ENCODE results near the gene EDA.
"Not testable (repeated sequence)": the region's sequence is repeated elsewhere in the genome, so short reads cannot be mapped to it uniquely, and the experiment has no call there.

EDA gene

DNA sequence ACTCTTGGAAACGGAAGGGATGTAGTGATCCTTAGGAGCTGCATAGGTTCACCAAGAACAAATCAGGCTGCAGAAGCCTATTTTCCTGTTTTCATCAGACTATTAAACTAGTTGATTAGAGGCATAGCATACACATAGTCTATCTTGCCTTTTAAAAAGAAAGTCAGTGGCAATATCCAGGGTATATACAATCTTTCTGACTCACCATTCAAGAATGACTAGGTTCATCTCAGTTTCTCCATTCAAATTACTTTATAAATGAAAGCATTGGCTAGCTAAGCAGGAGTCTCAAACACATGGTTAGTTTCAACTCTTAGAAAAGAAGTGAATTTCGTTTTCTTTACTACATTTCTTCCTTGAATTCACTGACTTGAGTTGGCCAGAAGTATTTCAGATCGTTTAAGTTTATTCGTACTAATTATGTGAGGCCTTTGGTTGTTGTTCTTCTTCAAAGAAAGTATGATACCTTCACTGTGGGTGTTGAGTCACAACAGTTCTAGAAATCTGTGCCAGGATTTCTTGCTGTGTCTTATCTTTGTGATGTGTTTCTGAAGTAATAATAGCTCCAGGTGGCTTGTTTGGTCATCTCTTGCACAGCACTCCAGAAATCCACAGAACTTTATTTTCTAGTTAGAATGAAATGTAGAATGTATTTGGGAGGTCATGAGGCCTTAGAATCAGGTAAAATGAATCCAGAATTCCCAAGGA, 345.6 kb downstream of the EDA start:
- DNase-seq = no peak

DNA sequence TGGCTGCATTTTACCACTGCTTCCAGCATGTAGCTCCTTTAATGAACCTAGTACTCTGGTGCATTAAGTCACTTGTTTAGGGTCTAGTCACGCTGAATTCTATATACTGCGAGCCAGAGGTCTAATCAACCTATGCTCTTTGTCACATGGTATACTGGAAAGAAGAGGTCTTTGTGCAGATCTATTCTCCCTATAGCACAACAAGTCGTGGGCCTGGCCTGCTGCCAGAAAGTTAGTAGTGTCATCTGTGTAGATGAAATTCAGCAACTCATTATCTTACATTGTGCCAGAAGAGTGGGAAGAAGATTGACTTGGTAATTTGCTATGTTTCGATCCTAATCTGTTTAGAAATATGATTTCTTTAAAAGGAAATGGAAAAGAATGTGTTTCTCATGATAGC, 353.0 kb downstream of the EDA start:
- no peak for DNase-seq

DNA sequence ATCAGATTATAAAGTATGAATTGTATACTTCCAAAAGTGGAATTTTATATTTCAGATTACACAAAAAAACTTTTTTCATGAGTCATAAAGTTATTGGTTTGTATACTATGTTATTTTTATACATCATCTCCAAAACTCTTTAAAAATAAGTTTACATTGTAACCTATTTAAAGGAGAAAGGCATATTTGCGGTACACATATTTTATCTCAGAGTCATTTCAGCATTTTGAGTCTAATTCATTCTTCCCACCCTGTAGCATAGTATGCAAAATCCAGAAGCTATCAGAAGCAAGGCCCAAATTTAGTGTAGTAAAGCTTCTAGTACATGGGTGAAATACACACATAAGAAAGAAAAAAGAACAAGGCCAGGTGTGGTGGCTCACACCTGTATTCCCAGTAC, 353.5 kb downstream of the EDA start:
- no peak for DNase-seq

DNA sequence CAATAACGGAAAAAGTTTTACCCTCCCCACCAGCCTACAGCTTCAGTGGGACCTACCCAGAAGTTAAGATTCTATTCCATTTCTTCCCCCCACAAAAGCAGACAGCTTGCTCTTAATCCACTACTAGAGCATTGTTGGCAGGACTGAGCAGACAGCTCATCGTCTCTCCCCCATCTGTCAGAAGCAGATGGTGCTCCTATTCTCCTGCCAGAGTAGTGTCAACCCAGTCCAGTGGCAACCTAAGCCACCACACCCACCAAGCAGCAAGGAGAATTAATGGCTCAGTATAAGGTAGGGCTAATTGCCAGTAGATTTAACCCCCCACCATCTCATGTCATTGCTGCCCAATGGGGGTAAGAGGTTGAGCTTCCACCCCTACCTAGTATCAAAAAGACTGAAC, 371.8 kb downstream of the EDA start:
- DNase-seq = no peak

DNA sequence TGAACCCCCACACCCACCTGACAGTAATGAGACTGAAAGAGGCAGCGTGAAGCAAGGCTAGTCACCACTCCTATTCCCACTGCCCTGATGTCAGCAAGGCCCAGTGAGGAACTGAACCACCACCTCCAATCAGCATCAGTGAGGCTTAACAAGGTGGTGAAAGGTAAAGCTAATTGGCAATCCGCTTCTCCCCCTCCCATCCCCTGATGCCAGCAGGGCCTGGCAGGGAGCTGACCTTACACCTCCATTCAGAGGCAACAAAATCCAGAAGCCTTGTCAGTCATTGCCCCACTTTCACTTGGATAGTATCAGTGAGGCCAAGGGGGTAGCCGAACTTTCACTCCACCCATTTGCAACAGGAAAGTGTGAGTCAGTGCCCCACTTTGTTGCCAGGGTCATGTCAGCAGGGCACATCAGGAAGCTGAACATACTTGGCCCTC, 373.1 kb downstream of the EDA start:
- DNase-seq = no peak

DNA sequence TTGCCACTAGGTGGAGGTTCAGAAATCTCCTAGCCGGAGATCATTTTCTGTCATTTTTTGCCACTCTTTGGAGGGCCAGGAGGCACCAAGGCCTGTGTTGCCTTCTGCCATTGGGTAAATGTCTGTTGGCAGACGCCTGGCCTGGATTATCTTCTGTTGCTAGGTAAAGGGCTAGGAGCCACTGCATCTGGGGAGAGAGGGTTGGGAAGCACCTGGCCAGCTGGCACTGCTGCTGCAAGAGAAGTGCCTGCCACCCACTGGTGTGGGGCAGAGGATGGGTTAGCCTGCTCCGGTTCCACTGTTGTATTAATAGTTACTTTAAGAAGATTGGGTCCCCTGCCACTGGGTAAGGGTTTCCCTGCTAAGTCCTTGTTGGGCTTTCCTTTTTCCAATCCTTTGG, 375.8 kb downstream of the EDA start:
- DNase-seq = no peak

DNA sequence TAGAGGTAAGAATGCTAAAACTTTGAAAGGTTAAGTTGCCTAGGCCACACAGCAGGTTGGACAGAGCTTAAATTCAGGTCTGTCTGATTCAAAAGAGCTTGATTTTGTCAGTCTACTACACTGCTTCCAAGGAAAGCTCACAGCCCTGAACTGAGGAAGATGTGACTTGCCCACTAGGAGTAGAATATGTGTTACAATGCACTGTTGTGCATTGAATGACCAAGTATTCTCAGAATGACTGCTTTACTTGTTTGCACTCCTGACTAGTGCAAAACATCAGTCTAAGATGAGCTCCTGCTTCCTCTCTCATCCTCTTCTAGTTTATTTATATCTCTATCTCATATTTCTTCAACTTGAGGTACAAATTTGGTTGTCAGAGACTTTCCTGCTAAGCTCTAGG, 377.6 kb downstream of the EDA start:
- DNase-seq = no peak

DNA sequence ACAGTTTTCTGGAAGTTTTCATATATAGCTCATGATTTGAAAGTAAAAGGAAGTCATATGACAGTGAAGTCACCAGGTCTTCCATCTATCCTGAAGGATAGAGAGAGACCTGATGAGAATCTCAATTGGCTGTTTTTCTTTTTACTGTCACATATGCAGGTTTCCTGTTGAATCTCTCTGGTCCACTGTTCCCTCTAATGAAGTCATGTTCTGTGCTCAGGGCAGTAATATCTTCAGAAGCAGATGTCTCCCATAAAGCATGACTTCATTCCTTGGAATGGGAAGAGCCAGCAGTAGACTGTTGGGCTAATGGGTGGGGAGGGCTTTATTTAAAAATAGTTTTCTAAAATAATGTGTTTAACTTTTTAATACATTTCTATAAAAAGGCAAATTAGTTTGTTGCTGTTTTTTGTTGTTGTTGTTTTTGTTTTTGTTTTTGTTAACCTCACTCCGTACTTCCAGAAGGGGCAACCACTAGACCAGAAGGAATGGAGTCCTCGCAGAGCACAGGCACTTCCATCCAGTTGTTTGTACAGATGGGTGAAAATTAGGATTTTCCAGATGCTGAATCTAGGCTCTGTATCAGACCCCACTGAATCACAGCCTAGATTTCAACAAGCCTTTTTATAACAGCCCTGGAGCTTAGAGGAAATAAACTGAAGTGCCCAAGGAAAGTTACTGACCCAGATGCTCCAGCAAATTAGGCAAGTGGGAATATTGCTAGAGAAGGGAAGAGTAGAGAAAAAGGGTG, 379.6 kb downstream of the EDA start:
- DNase-seq = no peak

DNA sequence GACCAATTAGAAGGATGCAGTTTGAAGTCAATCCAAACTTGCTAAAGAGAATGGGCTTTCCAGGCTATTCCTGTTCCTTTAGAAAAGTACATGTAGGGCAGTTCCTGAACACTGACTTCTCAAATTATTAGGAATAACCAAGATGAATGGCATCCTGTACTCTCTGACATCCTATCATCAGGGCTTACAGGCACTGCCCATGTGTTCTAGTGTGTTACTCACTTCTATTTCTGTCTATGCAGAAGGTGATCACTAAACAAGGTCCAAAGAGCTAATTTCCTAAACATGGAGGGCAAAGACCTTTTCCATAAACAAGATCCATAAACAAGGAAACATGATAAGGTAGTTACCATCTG, 380.2 kb downstream of the EDA start:
- no peak for DNase-seq

DNA sequence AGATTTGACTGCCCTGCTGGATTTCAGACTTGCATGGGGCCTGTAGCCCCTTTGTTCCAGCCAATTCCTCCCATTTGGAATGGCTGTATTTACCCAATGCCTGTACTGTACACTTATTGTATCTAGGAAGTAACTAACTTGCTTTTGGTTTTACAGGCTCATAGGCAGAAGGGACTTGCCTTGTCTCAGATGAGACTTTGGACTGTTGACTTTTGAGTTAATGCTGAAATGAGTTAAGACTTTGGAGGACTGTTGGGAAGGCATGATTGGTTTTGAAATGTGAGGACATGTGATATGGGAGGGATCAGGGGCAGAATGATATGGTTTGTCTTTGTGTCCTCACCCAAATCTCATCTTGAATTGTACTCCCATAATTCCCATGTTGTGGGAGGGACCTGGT, 382.4 kb downstream of the EDA start:
- not testable (repeated sequence) for DNase-seq

DNA sequence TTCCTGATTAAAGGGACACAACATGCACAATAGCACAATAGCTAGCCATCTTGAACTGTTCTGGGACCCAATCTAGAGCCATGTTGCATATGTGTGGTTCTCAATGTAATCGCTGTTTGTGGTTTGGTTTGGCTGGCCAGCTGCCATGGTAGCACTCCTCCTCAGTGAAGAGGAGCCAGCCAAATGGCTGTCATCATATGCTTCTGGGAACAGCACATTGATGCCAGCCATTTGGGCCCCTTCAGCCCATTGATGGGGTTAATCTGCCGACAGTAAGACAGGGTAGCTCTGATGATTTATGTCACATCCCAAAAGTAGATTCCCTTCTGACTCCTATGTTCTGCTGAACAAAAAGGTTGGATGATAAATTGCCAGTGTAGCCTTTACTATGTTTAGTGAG, 385.4 kb downstream of the EDA start:
- no peak for DNase-seq

DNA sequence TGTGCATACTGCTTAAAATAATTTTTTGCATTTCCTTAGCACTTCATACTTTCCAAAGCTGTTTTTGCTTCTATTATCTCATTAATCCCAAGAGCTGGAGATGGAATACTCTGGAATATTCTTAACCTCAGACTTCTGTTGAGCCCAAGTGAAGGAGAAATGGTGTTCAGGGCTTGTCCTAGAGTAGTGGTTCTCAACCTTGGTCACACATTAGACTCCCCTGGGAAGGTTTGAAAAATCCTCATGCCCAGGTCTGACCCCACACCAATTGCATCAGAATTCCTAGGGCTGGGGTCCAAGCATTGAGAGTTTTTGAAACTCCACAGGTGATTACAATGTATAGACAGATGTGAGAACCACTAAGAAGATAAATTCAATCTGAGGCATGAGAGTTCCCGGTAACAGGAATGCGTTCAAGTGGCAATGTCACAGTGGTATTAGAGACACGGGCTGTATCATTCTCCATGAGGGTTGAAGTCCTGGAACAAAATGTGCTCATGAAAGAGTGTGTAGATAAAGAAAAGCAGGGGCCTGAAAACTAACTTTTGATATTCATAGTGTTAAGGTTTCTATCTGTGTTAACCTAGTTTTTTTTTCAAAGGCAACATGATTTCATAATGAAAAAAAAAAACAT, 385.9 kb downstream of the EDA start:
- DNase-seq = no peak

DNA sequence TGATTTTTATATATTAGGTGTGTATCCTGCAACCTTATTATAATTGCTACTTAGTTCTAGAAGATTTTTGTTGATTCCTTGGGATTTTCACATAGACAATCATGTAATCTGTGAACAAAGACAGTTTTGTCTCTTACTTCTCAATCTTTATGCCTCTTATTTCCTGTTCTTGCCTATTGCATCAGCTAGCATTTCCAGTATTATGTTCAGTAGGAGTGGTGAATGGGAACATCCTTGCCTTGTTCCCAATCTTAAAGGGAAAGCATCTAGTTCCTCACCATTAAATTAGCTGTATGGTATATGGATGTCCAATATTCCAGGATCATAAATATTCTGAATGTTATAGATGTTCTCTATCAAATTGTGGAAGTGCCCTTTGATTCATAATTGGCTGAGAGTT, 392.0 kb downstream of the EDA start:
- DNase-seq = no peak

DNA sequence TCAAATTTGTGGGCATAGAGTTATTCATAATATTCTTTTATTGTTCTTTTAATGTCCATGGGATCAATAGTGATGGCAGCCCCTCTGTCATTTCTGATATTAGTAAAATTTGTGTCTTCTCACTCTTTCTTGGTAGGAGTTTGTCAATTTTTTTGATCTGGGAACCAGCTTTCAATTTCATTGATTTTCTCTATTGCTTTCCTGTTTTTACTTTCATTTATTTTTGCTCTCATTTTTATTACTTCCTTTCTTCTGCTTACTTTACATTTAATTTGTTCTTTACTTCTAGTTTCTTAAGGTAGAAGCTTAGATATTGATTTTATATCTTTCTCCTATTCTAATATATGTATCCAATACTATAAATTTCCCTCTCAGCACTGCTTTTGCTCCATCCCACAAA, 393.1 kb downstream of the EDA start:
- no peak for DNase-seq

DNA sequence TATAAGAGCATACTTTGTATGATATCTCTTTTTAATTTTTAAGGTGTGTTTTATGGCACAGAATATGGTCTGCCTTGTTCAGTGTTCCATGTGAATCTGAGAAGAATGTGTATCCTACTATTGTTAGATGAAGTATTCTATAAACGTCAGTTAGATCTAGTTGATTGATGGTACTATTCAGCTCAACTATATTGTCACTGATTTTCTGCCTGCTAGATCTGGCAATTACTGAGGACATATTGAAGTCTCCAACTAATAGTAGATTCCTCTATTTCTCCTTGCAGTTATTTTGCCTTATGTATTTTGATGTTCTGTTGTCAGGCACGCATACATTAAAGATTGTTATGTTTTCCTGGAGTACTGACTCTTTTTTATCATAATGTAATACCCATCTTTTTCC, 394.1 kb downstream of the EDA start:
- DNase-seq = no peak

DNA sequence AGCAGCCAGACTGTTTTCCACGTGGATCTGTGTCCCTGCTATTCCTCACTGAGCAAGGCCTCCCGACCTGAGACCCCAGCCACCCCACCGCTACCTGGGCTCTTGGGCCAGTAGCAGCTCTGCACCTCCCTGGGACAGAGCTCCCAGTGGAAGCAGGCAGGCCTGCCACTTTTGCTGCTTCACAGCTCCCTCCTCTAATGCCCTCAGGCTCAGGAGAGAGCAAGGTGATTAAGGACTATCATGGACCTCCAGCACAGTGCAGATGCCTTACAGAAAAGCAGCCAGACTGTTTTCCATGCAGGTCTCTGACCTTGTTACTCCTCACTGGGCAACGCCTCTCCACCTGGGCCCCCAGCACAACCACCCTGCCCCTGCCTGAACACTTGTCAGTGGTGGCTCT, 396.8 kb downstream of the EDA start:
- DNase-seq = no peak

DNA sequence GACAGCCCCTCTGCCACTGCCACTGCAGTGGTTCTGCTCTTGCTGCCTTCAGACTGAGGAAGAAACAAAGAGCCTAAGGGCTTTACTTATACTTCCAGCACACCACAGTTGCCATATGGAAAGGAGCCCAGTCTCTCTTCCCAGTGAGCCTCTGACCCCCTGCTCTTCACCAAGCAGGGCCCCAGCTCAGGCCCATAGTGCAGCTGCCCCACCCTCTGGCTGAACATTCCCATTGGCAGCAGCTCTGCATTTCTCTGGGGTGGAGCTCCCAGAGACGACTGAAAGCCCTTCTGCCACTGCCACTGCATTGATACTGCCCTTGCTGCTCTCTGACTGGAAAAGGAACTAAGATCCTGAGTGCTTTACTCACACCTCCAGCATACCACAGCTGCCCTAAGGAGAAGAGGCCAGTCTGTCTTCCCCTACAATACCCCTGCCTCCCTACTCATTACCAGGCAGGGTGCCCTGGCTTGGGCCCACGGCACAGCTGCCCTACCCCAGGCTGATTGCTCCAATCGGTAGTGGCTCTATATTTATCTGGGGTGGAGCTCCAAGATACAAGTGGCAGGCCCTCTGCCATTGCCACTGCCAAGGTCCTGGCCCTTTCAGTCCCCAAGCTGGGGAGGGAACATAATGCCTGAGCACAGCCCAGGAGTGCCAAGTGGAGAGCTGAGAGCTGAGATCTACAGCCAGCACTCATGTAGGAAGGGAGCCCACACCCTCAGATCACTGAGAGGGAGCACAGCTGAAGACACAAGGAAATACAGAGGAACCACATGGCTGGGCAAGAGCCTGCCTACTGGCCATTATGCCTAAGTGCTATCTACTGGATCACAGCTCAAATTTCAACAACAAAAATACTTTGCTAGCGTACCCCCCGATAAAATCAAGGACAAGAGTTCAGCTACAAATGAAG, 397.8 kb downstream of the EDA start:
- DNase-seq = no peak

DNA sequence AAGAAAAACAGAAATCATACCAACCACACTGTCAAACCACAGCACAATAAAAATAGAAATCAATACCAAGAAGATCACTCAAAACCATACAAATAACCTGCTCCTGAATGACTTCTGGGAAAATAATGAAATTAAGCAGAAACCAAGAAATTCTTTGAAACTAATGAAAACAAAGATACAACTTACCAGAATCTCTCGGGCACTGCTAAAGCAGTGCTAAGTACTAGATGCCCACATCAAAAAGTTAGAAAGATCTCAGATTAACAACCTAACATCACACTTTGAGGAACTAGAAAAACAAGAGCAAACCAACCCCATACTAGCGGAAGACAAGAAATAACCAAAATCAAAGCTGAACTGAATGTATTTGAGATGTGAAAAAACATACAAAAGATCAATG, 400.6 kb downstream of the EDA start:
- no peak for DNase-seq

DNA sequence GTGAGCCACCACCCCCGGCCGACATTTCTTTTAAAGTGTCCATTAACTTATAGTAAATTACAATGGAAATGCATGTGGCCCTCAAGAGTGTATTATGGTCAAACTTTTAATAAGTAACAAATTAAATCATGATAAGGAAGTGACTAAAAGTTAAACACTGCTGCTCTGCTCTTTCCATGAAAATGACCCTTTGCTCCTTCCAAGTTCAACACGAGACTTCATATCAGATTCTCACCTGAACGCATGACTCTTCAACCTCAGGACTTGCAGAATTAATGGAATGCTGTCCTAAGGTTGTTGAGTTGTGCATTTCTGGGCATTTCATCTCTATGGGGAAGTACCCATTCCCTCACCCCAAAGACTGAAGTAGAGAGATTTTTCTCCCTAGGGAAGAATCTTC, 406.7 kb downstream of the EDA start:
- no peak for DNase-seq

DNA sequence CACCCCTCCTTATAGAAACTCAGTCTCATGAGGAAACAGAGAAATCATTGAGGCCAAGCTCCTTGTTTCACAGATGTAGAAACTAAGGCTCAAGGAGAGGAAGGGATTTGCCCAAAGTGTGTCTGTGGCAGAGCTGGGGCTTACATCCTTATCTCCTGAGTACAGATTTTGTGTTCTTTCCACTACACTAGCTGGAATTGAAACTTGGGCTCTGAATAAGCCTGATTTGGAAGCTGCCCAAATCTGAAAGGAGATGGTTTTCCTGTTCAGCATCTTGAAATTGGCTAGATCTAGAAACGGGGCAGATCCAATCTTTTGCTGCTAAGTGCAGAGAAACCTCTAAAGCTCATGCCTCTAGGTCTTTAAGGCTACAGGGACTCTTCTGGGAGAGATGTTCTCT, 409.6 kb downstream of the EDA start:
- DNase-seq = no peak

DNA sequence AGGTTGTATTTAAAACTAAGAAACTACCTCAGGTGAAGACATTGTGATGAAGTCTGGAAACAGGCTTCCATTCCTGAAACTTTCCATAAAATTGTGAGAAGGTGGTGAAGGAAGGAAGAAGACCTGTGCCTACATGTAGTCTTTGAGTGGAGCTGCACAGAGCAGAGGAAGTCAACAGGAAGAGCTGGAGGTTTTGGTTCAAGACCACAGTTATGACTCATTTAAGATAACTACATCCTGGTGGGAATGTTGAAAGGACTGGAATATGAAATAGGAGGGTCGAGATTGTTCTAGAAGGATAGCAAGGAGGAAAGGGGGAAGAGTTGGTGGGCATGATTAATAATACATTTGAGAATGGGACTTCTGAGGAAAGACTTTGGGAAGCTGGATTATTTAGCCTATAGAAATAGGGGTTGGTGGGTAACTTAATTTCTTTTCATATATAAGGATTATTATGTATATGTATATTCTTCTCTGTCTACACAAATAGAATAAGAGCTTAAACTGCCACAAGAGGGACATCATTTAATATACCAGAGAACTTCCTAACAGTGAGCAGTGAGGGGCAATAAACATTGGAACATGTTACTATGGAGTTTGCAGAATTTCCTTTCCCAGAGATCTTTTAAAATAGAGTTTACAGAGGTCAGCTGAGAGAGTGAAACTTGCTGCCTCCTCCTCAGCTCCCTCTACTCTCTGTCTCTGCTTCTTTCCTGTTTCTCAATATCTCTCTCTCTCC, 410.4 kb downstream of the EDA start:
- no peak for DNase-seq

DNA sequence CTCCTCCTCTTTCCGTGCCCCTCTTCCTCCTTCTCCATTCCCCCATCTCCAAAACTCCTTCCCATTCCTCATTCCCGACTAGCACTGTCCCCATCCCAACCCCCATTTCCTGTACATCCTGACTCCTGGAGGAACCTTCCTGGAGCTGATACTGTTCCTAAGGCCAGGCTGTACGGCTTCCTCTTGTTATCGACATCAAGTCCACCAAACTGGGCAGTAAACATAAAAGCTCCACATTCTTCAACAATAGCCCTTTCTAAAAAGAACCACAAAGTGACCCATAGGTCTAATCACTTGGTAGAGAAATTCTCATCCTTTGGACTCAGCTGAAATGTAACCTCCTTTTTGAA, 410.9 kb downstream of the EDA start:
- no peak for DNase-seq

DNA sequence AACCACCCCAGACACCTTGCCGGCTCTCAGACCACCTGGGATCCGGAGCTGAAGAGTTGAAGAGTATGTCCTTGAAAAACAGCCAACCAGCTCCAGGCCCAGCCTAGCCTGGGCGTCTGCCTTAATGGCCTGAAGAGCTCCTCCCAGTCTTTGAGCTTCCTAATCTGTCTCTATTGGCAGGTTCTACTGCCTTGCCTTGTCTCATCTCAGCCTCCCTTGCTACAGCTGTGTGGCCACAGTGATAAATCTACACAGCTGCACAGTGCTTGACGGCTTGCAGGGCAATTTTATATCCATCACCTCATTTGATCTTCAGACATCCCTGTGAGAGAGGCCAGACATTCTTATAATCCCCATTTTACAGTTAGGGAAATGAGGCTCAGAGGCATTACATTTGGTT, 413.9 kb downstream of the EDA start:
- no peak for DNase-seq

Measured in stimulated activated CD4-positive, alpha-beta T cell treated with anti-CD3 and anti-CD28 coated beads, Interleukin-4, amount 100 ng/mL, for 4 hours (primary cell).